ENCODE measurements around the gene FBXL12.
"Not testable (repeated sequence)": the region's sequence is repeated elsewhere in the genome, so short reads cannot be mapped to it uniquely, and the experiment has no call there.

The FBXL12 gene

DNA sequence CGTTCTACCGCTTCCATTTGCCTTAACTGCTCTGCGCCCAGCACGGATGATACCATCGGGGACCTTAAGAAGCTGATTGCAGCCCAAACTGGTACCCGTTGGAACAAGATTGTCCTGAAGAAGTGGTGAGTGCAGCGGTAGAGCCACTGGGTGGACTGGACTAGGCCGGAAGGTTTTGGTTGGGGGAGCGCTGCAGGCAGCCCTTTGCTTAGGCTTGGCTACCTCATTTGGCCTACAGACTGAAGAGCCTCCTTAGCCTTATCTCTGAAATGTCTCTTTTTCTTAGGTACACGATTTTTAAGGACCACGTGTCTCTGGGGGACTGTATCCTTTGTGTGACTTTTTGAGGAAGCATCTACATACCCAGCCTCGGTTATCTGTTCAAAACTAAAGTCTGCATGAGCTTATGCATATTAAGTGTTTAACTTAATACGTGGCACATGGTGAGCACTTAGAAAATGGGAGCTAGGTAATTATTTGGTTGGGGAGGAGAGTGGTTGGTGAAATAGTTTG, 9.7 kb upstream of the FBXL12 start:
- Histone ChIP-seq H4K8ac (ENCODE audit: low read length) (no peak overlapping the region), H3K79me1 (replicated peaks; ENCODE audit: low read length, poor library complexity, severe bottlenecking) (peaks cover 20% of the 10 kb centered on the region), H3K36me3 (ENCODE audit: control insufficient read depth in 1 of 2, insufficient read depth in 2 of 2, low read depth in 1 of 2, low read length in 2 of 2) (peaks cover 16 to 24% of the 10 kb centered on the region in 2 experiments), H3K4me2 (ENCODE audit: low read length, poor library complexity, severe bottlenecking) (peak overlapping the region; percentile 85), H3K27me3 (ENCODE audit: control insufficient read depth in 1 of 2, insufficient read depth in 1 of 2, low read length in 2 of 2) (no peaks in the 10 kb centered on the region), H2AFZ (ENCODE audit: low read depth, low read length) (no peak overlapping the region), H3K4ac (ENCODE audit: low read depth in 1 of 2, low read length in 2 of 2) (peak overlapping the region; percentile 56 to 59), H3K4me1 (ENCODE audit: control insufficient read depth, insufficient read depth, low read depth, low read length) (peaks cover 11% of the 10 kb centered on the region), H3K23ac (ENCODE audit: low read length in 2 of 2) (peak overlapping the region in 1 of 2 experiments; percentile 67), H3K9me3 (ENCODE audit: control insufficient read depth, low read length) (no peaks in the 10 kb centered on the region), H3K14ac (ENCODE audit: low read length in 2 of 2) (no peak overlapping the region), H4K91ac (ENCODE audit: low read length) (no peak overlapping the region), H3K4me3 (ENCODE audit: insufficient read depth in 1 of 2, low read depth in 1 of 2, low read length in 2 of 2) (peak overlapping the region; percentile 98), H3K18ac (ENCODE audit: low read depth in 1 of 2, low read length in 2 of 2) (no peak overlapping the region), H2BK15ac (ENCODE audit: low read depth, poor library complexity, severe bottlenecking) (no peak overlapping the region), H2AK5ac (ENCODE audit: low read length, severe bottlenecking) (no peak overlapping the region), H3K27ac (ENCODE audit: low read length, poor library complexity, severe bottlenecking) (no peak overlapping the region), H2BK12ac (ENCODE audit: low read length in 2 of 2) (no peak overlapping the region), H3K9ac (ENCODE audit: low read length) (peak overlapping the region; percentile 96), H2BK5ac (ENCODE audit: low read depth, low read length, poor library complexity, severe bottlenecking) (no peak overlapping the region), H2BK120ac (ENCODE audit: low read depth, low read length) (no peak overlapping the region)
- 47% methylated on average over 13 of the region's 13 CpGs for WGBS
- no peak for DNase-seq

DNA sequence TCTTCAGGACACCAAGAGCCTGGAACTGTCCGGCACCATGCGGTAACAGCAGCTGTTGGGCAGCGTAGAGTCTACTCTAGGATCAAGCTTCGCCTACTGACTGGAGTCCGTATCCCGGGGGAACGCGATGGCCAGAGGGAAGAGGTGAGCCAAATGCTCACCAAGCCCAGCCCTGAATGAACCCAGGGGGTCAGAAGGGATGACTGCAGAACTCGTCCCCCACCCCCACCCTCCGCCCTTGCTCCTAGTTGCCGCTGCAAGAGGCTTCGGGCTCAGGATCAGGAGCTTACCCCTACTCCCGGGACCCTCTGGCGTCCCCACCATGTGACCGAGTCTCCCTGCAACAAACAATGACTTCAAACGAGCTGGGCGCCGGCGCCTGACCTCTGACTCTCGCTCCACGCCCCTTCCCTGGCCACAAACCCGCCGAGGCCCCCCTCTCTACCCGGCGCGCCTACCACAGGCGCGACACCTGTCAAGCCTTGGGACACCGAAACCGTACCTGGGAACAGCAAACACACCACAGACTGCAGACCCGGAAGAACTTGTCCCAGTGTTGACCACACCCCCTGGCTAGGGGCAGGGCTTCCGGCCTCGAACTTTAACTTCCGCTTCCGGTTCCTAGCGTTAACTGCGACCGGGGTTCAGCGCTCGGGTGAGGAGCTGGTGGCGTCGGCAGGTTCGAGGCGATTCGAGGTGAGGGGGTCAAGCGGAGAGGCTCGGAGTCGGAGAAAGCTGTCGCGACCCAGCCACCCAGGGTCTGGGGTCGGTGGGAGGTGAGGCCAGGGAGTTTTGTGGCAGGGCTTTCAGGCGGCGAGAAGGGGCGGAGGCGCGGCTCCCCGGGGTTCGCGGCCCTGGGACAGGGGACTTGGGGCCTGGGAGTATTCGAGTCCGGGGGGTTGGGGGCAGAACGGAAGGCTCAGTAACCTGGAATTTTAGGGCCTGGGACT, 8.7 kb upstream of the FBXL12 start, which contains the start of gene UBL5:
Gene UBL5, plus strand, starts transcription at position 630 of the 950 bp plus-strand sequence. CDS start 420 bp downstream, outside the sequence.
- H3K9ac ChIP-seq (ENCODE audit: low read length): peak within 1 kb of the TSS; percentile 96
- H3K4me1 ChIP-seq (ENCODE audit: control insufficient read depth, insufficient read depth, low read depth, low read length): peaks cover 11% of the 10 kb centered on the region
- peak within 1 kb of the TSS; percentile 87 for H2AFZ ChIP-seq (ENCODE audit: low read depth, low read length)
- H3K9me3 ChIP-seq (ENCODE audit: control insufficient read depth, low read length): no peaks in the 10 kb centered on the region
- H3K14ac ChIP-seq (ENCODE audit: low read length in 2 of 2): peak within 1 kb of the TSS in 1 of 2 experiments; percentile 42
- H3K79me1 ChIP-seq (replicated peaks; ENCODE audit: low read length, poor library complexity, severe bottlenecking): peaks cover 25% of the 10 kb centered on the region
- H3K27me3 ChIP-seq (ENCODE audit: control insufficient read depth in 1 of 2, insufficient read depth in 1 of 2, low read length in 2 of 2): no peaks in the 10 kb centered on the region
- peak within 1 kb of the TSS; percentile 85 for H3K4me2 ChIP-seq (ENCODE audit: low read length, poor library complexity, severe bottlenecking)
- H3K18ac ChIP-seq (ENCODE audit: low read depth in 1 of 2, low read length in 2 of 2): peak within 1 kb of the TSS; percentile 76 to 77
- WGBS: 1% methylated on average over 60 of the region's 62 CpGs
- no peak within 1 kb of the TSS for H2AK5ac ChIP-seq (ENCODE audit: low read length, severe bottlenecking)
- H2BK120ac ChIP-seq (ENCODE audit: low read depth, low read length): no peak within 1 kb of the TSS
- DNase-seq: peak; percentile 88
- peak within 1 kb of the TSS; percentile 59 to 93 for H3K4ac ChIP-seq (ENCODE audit: low read depth in 1 of 2, low read length in 2 of 2)
- peak within 1 kb of the TSS; percentile 84 for H2BK15ac ChIP-seq (ENCODE audit: low read depth, poor library complexity, severe bottlenecking)
- H3K23ac ChIP-seq (ENCODE audit: low read length in 2 of 2): peak within 1 kb of the TSS in 1 of 2 experiments; percentile 79
- H2BK12ac ChIP-seq (ENCODE audit: low read length in 2 of 2): no peak within 1 kb of the TSS
- H3K36me3 ChIP-seq (ENCODE audit: control insufficient read depth in 1 of 2, insufficient read depth in 2 of 2, low read depth in 1 of 2, low read length in 2 of 2): peaks cover 13 to 24% of the 10 kb centered on the region in 2 experiments
- peak within 1 kb of the TSS; percentile 87 for H4K8ac ChIP-seq (ENCODE audit: low read length)
- H2BK5ac ChIP-seq (ENCODE audit: low read depth, low read length, poor library complexity, severe bottlenecking): peak within 1 kb of the TSS; percentile 53
- peak within 1 kb of the TSS; percentile 90 for H4K91ac ChIP-seq (ENCODE audit: low read length)
- peak within 1 kb of the TSS; percentile 25 for H3K27ac ChIP-seq (ENCODE audit: low read length, poor library complexity, severe bottlenecking)
- H3K4me3 ChIP-seq (ENCODE audit: insufficient read depth in 1 of 2, low read depth in 1 of 2, low read length in 2 of 2): peak within 1 kb of the TSS; percentile 98

DNA sequence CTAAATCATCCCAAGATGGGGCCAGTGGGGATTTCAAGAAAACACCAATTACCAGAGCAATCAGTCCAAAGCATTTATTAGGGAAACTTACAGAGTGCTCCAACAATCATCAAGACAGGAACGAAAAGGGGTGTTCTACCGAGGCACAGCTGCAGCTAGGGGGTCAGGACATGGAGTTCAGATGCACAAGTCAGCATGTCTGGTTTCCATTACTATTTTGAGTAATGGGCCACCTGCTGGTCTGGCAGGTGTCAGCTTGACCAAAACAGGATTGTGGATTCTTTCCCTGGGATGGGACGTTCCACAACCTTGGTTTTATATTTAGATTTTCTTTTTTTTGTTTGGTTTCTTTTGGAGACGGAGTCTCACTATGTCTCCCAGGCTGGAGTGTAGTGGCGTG, 4.9 kb upstream of the FBXL12 start:
- H3K18ac ChIP-seq (ENCODE audit: low read depth in 1 of 2, low read length in 2 of 2): no peak overlapping the region
- no peak overlapping the region for H3K14ac ChIP-seq (ENCODE audit: low read length in 2 of 2)
- no peak overlapping the region for H2BK120ac ChIP-seq (ENCODE audit: low read depth, low read length)
- H3K27ac ChIP-seq (ENCODE audit: low read length, poor library complexity, severe bottlenecking): no peak overlapping the region
- no peaks in the 10 kb centered on the region for H3K27me3 ChIP-seq (ENCODE audit: control insufficient read depth in 1 of 2, insufficient read depth in 1 of 2, low read length in 2 of 2)
- WGBS: 92% methylated on average over 5 of the region's 5 CpGs
- H2AFZ ChIP-seq (ENCODE audit: low read depth, low read length): no peak overlapping the region
- H3K4me2 ChIP-seq (ENCODE audit: low read length, poor library complexity, severe bottlenecking): no peak overlapping the region
- no peak overlapping the region for H3K4ac ChIP-seq (ENCODE audit: low read depth in 1 of 2, low read length in 2 of 2)
- peaks cover 23% of the 10 kb centered on the region for H3K79me1 ChIP-seq (replicated peaks; ENCODE audit: low read length, poor library complexity, severe bottlenecking)
- no peak for DNase-seq
- no peak overlapping the region for H3K4me3 ChIP-seq (ENCODE audit: insufficient read depth in 1 of 2, low read depth in 1 of 2, low read length in 2 of 2)
- no peak overlapping the region for H2BK15ac ChIP-seq (ENCODE audit: low read depth, poor library complexity, severe bottlenecking)
- no peak overlapping the region for H4K91ac ChIP-seq (ENCODE audit: low read length)
- no peak overlapping the region for H3K23ac ChIP-seq (ENCODE audit: low read length in 2 of 2)
- H3K36me3 ChIP-seq (ENCODE audit: control insufficient read depth in 1 of 2, insufficient read depth in 2 of 2, low read depth in 1 of 2, low read length in 2 of 2): peaks cover 0 to 8% of the 10 kb centered on the region in 2 experiments
- H2BK5ac ChIP-seq (ENCODE audit: low read depth, low read length, poor library complexity, severe bottlenecking): no peak overlapping the region
- H3K9me3 ChIP-seq (ENCODE audit: control insufficient read depth, low read length): no peaks in the 10 kb centered on the region
- H4K8ac ChIP-seq (ENCODE audit: low read length): no peak overlapping the region
- H2AK5ac ChIP-seq (ENCODE audit: low read length, severe bottlenecking): no peak overlapping the region
- peaks cover 16% of the 10 kb centered on the region for H3K4me1 ChIP-seq (ENCODE audit: control insufficient read depth, insufficient read depth, low read depth, low read length)
- no peak overlapping the region for H3K9ac ChIP-seq (ENCODE audit: low read length)
- no peak overlapping the region for H2BK12ac ChIP-seq (ENCODE audit: low read length in 2 of 2)

DNA sequence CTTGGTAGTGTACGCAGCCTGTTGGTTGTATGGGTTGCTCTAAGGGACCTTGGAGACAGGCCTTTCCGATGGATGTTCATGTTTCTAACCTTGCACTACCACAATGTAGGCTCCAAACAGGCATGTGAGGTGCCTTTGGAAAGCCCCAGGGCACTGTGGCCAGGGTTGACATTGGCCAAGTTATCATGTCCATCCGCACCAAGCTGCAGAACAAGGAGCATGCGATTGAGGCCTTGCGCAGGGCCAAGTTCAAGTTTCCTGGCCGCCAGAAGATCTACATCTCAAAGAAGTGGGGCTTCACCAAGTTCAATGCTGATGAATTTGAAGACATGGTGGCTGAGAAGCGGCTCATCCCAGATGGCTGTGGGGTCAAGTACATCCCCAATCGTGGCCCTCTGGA, 1.2 kb upstream of the FBXL12 start:
- 95% methylated on average over 6 of the region's 8 CpGs for WGBS

More for the DNA sequence above, 1.2 kb upstream of the FBXL12 start:
- peak overlapping the region; percentile 81 to 84 for H3K4ac ChIP-seq (ENCODE audit: low read depth in 1 of 2, low read length in 2 of 2)
- H3K4me1 ChIP-seq (ENCODE audit: control insufficient read depth, insufficient read depth, low read depth, low read length); DNase-seq; H2BK5ac ChIP-seq (ENCODE audit: low read depth, low read length, poor library complexity, severe bottlenecking); H2BK15ac ChIP-seq (ENCODE audit: low read depth, poor library complexity, severe bottlenecking); H3K23ac ChIP-seq (ENCODE audit: low read length in 2 of 2); H3K4me2 ChIP-seq (ENCODE audit: low read length, poor library complexity, severe bottlenecking); H3K9me3 ChIP-seq (ENCODE audit: control insufficient read depth, low read length); H2AFZ ChIP-seq (ENCODE audit: low read depth, low read length); H3K27me3 ChIP-seq (ENCODE audit: control insufficient read depth in 1 of 2, insufficient read depth in 1 of 2, low read length in 2 of 2); H3K36me3 ChIP-seq (ENCODE audit: control insufficient read depth in 1 of 2, insufficient read depth in 2 of 2, low read depth in 1 of 2, low read length in 2 of 2); H3K14ac ChIP-seq (ENCODE audit: low read length in 2 of 2); H2BK120ac ChIP-seq (ENCODE audit: low read depth, low read length): not testable (repeated sequence)
- peaks cover 17% of the 10 kb centered on the region for H3K79me1 ChIP-seq (replicated peaks; ENCODE audit: low read length, poor library complexity, severe bottlenecking)
- H2AK5ac ChIP-seq (ENCODE audit: low read length, severe bottlenecking): peak overlapping the region; percentile 27
- H3K27ac ChIP-seq (ENCODE audit: low read length, poor library complexity, severe bottlenecking): peak overlapping the region; percentile 65
- H3K9ac ChIP-seq (ENCODE audit: low read length): peak overlapping the region; percentile 61
- H2BK12ac ChIP-seq (ENCODE audit: low read length in 2 of 2): peak overlapping the region in 1 of 2 experiments; percentile 81
- H3K18ac ChIP-seq (ENCODE audit: low read depth in 1 of 2, low read length in 2 of 2): peak overlapping the region in 1 of 2 experiments; percentile 33
- H3K4me3 ChIP-seq (ENCODE audit: insufficient read depth in 1 of 2, low read depth in 1 of 2, low read length in 2 of 2): peak overlapping the region in 1 of 2 experiments; percentile 70
- H4K8ac ChIP-seq (ENCODE audit: low read length): peak overlapping the region; percentile 94
- peak overlapping the region; percentile 43 for H4K91ac ChIP-seq (ENCODE audit: low read length)

All from mesenchymal stem cell (in vitro differentiated cells and primary cell).